Measurements from ENCODE around the gene APP. TPM values are rescaled to one million over a fixed set of nuclear protein-coding genes. Genes with fewer than 3 reads are reported as not detected.

The APP gene
- total RNA-seq, 2 donors from 2014 or later: 267 to 564 TPM

DNA sequence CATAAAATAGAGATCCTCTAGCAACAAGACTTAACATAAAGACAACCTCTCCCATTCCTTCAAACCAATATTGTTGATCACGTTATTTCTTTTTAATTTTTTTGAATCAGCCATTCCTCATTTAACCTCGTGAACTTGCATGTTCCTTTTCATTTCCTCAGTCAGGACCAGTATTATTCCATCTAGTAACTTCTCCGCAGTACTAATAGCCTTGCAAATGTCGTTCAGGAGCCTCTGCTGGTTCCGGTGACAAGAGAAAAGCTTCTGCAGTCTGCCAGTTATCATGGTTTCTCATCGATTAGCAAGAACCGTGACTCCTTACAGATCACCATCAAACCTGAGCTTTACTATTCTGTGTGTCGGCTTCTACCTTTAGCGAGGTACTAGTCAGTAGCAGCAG is 3.0 kb downstream of the APP start:
- WGBS: 44% methylated on average over 9 of the region's 9 CpGs
- H3K4me3 ChIP-seq: no peak overlapping the region
- intact Hi-C loops (cut with DNase I): loop anchor here (10.0 kb wide), 1 partner anchor 93 kb away; no protein-coding TSS in a partner anchor

DNA sequence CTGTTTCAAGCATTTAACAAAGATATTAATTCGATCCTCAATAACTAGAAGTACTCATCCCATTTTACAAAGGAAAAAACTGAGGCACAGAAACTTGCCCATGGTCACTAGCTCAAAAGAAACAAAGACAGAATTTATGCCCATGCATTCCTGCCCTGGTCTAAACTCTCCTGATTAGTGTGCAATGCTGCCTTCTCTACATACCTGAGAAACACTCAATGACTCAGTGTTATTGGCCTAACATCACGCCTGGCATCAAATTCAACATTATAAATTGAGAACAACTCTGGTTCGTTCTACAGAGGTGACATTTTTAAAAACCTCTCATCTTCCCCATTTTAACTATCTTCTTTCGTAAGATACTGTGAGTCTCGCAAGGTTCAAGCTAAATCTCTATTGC is 5.2 kb downstream of the APP start:
- intact Hi-C loops (cut with DNase I): loop anchor here (10.0 kb wide), 1 partner anchor 91 kb away; no protein-coding TSS in a partner anchor
- Histone ChIP-seq H3K36me3 (no peaks in the 10 kb centered on the region), H3K4me1 (replicated peaks) (peaks cover 15% of the 10 kb centered on the region), H3K9me3 (no peaks in the 10 kb centered on the region), H3K27ac (no peak overlapping the region), H3K4me3 (no peak overlapping the region), H3K27me3 (replicated peaks; ENCODE audit: insufficient read depth) (no peaks in the 10 kb centered on the region)
- no peak for TF ChIP-seq POLR2AphosphoS5 (IDR thresholded peaks at IDR 0.05)
- TF ChIP-seq, protein P1, sequence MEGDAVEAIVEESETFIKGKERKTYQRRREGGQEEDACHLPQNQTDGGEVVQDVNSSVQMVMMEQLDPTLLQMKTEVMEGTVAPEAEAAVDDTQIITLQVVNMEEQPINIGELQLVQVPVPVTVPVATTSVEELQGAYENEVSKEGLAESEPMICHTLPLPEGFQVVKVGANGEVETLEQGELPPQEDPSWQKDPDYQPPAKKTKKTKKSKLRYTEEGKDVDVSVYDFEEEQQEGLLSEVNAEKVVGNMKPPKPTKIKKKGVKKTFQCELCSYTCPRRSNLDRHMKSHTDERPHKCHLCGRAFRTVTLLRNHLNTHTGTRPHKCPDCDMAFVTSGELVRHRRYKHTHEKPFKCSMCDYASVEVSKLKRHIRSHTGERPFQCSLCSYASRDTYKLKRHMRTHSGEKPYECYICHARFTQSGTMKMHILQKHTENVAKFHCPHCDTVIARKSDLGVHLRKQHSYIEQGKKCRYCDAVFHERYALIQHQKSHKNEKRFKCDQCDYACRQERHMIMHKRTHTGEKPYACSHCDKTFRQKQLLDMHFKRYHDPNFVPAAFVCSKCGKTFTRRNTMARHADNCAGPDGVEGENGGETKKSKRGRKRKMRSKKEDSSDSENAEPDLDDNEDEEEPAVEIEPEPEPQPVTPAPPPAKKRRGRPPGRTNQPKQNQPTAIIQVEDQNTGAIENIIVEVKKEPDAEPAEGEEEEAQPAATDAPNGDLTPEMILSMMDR (IDR thresholded peaks at IDR 0.05): no peak
- TF ChIP-seq POLR2A (IDR thresholded peaks at IDR 0.05): no peak
- 69% methylated on average over 5 of the region's 5 CpGs for WGBS
- no peak for DNase-seq (ENCODE audit: low spot score)

More for the DNA sequence above, 3.0 kb downstream of the APP start:
- Histone ChIP-seq H3K27me3 (replicated peaks; ENCODE audit: insufficient read depth) (no peaks in the 10 kb centered on the region), H3K9me3 (no peaks in the 10 kb centered on the region), H3K27ac (peak overlapping the region; percentile 89), H3K36me3 (no peaks in the 10 kb centered on the region), H3K4me1 (replicated peaks) (peaks cover 15% of the 10 kb centered on the region)
- no peak for TF ChIP-seq POLR2AphosphoS5 (IDR thresholded peaks at IDR 0.05)
- DNase-seq (ENCODE audit: low spot score): no peak

DNA sequence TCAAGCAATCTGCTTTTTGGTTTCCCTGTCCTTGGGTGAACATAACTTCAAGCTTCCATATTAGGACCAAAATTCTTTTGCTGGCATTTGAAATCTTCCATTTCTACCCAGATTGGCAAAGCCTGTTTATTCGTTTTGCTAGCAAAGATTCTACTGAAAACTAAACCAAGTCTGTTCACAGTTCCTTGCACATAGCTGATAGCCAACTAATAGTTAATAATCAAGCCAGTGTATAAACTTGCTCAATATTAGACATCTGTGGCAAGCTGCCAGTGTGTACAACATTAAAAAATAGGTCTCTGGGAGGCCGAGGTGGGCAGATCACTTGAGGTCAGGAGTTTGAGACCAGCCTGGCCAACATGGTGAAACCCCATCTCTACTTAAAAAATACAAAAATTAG is 6.3 kb downstream of the APP start:
- Histone ChIP-seq H3K36me3 (no peaks in the 10 kb centered on the region), H3K4me1 (replicated peaks) (peaks cover 15% of the 10 kb centered on the region), H3K27me3 (replicated peaks; ENCODE audit: insufficient read depth) (no peaks in the 10 kb centered on the region), H3K27ac (no peak overlapping the region), H3K9me3 (no peaks in the 10 kb centered on the region), H3K4me3 (no peak overlapping the region)
- intact Hi-C loops (cut with DNase I): loop anchor here (10.0 kb wide), 1 partner anchor 90 kb away; no protein-coding TSS in a partner anchor
- WGBS: 42% methylated on average over 2 of the region's 2 CpGs
- no peak for TF ChIP-seq POLR2A (IDR thresholded peaks at IDR 0.05)
- TF ChIP-seq, protein P1 (IDR thresholded peaks at IDR 0.05): no peak
- no peak for TF ChIP-seq POLR2AphosphoS5 (IDR thresholded peaks at IDR 0.05)
- no peak for DNase-seq (ENCODE audit: low spot score)

DNA sequence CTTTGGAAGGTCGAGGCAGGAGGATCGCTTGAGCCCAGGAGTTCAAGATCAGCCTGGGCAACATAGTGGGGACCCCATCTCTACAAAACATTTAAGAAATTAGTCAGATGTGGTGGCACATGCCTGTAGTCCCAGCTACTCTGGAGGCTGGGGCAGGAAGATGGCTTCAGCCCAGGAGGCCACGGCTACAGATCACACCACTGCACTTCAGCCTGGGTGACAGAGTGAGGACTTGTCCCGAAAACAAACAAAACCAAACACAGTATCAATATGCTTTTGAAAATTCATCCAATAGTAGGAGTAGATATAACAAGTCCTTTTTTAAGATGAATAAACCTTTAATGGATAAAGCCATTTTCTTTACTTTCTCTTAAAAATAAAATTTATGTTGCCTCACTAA is 8.5 kb downstream of the APP start:
- Histone ChIP-seq H3K4me3 (no peak overlapping the region), H3K27me3 (replicated peaks; ENCODE audit: insufficient read depth) (no peaks in the 10 kb centered on the region), H3K4me1 (replicated peaks) (peaks cover 12% of the 10 kb centered on the region), H3K27ac (no peak overlapping the region), H3K9me3 (no peaks in the 10 kb centered on the region), H3K36me3 (no peaks in the 10 kb centered on the region)
- DNase-seq (ENCODE audit: low spot score): no peak
- no peak for TF ChIP-seq POLR2AphosphoS5 (IDR thresholded peaks at IDR 0.05)
- TF ChIP-seq, protein P1 (IDR thresholded peaks at IDR 0.05): no peak
- no peak for TF ChIP-seq POLR2A (IDR thresholded peaks at IDR 0.05)
- intact Hi-C loops (cut with DNase I): loop anchor here (10.0 kb wide), 1 partner anchor 87 kb away; no protein-coding TSS in a partner anchor
- 82% methylated on average over 4 of the region's 4 CpGs for WGBS

DNA sequence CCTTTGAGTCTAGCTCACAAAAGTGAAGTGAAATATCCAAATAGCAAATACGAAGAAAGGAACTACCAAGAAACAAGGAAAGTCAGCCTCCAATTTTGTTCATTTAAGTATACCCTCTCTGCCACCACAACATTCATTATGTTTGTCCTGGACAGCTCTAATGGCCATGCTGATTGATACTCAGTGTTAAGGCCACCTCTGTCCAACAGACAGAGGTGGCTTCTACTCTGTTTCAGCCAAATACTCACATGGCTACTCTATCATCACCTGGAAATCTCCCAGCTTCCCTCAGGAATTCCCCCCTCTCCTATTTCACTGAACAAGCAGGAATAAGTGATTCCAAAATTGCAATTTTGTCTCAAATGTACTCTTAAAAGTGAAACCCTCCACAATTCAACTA is 10.7 kb downstream of the APP start:
- Histone ChIP-seq H3K4me3 (no peak overlapping the region), H3K27me3 (replicated peaks; ENCODE audit: insufficient read depth) (no peaks in the 10 kb centered on the region), H3K27ac (no peak overlapping the region), H3K36me3 (no peaks in the 10 kb centered on the region), H3K4me1 (replicated peaks) (peaks cover under 1% of the 10 kb centered on the region), H3K9me3 (no peaks in the 10 kb centered on the region)
- WGBS: 74% methylated on average over 1 of the region's 1 CpG
- no peak for DNase-seq (ENCODE audit: low spot score)
- intact Hi-C loops (cut with DNase I): loop anchor here (10.0 kb wide), 1 partner anchor 85 kb away; no protein-coding TSS in a partner anchor
- TF ChIP-seq POLR2A (IDR thresholded peaks at IDR 0.05) (no peak), POLR2AphosphoS5 (IDR thresholded peaks at IDR 0.05) (no peak)
- TF ChIP-seq, protein P1 (IDR thresholded peaks at IDR 0.05): no peak
